ENCODE measurements around the gene GUCY1A2.

GRCh38 chr11:106950067-106950491 lies 68.2 kb downstream of the GUCY1A2 start:
- TF ChIP-seq, protein P1, sequence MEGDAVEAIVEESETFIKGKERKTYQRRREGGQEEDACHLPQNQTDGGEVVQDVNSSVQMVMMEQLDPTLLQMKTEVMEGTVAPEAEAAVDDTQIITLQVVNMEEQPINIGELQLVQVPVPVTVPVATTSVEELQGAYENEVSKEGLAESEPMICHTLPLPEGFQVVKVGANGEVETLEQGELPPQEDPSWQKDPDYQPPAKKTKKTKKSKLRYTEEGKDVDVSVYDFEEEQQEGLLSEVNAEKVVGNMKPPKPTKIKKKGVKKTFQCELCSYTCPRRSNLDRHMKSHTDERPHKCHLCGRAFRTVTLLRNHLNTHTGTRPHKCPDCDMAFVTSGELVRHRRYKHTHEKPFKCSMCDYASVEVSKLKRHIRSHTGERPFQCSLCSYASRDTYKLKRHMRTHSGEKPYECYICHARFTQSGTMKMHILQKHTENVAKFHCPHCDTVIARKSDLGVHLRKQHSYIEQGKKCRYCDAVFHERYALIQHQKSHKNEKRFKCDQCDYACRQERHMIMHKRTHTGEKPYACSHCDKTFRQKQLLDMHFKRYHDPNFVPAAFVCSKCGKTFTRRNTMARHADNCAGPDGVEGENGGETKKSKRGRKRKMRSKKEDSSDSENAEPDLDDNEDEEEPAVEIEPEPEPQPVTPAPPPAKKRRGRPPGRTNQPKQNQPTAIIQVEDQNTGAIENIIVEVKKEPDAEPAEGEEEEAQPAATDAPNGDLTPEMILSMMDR (IDR thresholded peaks at IDR 0.05) = no peak
- TF ChIP-seq POLR2AphosphoS5 (IDR thresholded peaks at IDR 0.05) = no peak
- no peak for TF ChIP-seq POLR2A (IDR thresholded peaks at IDR 0.05)
- TF ChIP-seq EP300 (IDR thresholded peaks at IDR 0.05; ENCODE audit: low read depth) = no peak

Measured in transverse colon (tissue), 4 donors.